ENCODE results near the gene ACTN1.

The ACTN1 gene

DNA sequence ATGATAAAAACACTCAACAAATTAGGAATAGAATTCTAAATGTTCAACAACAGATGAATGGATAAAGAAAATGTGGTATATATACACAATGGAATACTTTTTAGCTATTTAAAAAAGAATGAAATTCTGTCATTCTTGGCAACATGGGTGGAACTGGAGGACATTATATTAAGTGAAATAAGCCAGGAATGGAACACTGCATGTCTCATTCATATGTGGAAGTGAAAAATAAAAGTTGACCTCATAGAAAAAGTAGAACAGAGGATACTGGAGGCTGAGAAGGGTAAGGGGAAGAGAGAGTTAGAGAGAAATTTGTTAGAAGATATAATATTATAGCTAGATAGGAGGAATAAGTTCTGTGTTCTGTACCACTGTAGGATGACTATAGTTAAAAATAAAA lies 150.4 kb downstream of the ACTN1 start:
- no peaks in the 10 kb centered on the region for H3K27me3 ChIP-seq (ENCODE audit: control insufficient read depth, insufficient read depth, low read length)
- no peaks in the 10 kb centered on the region for H3K9me3 ChIP-seq (ENCODE audit: control insufficient read depth, insufficient read depth, low read length)
- no peak overlapping the region for H3K27ac ChIP-seq (ENCODE audit: low read length)
- no peaks in the 10 kb centered on the region for H3K4me1 ChIP-seq (ENCODE audit: control insufficient read depth, insufficient read depth, low read length)
- H3K36me3 ChIP-seq (ENCODE audit: control insufficient read depth, insufficient read depth, low read length), result no peaks in the 10 kb centered on the region
- DNase-seq (ENCODE audit: low read depth, low spot score), result no peak
- no peak overlapping the region for H3K4me3 ChIP-seq (ENCODE audit: low read length)

DNA sequence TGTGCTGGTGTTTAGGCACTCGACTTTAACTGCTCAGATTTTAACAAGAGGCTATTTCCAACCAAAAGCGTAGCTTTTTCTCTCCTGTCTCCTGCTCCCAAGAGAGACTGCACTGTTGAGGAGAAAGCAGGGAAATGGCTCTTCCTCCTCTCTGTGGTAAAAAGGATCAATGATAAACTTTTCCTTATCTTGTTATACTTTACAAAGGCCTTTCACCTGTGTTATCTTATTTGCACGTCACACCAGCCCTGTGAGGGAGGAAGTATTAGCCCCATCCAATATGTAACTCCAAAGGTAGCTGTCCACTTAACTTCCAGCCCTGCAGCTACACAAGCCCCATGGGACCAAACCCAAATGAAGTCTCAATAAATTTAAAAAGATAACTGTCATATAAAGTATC lies 153.4 kb downstream of the ACTN1 start:
- no peak overlapping the region for H3K27ac ChIP-seq (ENCODE audit: low read length)
- H3K9me3 ChIP-seq (ENCODE audit: control insufficient read depth, insufficient read depth, low read length), result no peaks in the 10 kb centered on the region
- no peak for DNase-seq (ENCODE audit: low read depth, low spot score)
- no peaks in the 10 kb centered on the region for H3K4me1 ChIP-seq (ENCODE audit: control insufficient read depth, insufficient read depth, low read length)
- no peaks in the 10 kb centered on the region for H3K27me3 ChIP-seq (ENCODE audit: control insufficient read depth, insufficient read depth, low read length)
- no peak overlapping the region for H3K4me3 ChIP-seq (ENCODE audit: low read length)
- no CpG with 5 or more reads among the region's 3 CpGs for WGBS (ENCODE audit: insufficient coverage, insufficient read length)
- H3K36me3 ChIP-seq (ENCODE audit: control insufficient read depth, insufficient read depth, low read length), result no peaks in the 10 kb centered on the region

DNA sequence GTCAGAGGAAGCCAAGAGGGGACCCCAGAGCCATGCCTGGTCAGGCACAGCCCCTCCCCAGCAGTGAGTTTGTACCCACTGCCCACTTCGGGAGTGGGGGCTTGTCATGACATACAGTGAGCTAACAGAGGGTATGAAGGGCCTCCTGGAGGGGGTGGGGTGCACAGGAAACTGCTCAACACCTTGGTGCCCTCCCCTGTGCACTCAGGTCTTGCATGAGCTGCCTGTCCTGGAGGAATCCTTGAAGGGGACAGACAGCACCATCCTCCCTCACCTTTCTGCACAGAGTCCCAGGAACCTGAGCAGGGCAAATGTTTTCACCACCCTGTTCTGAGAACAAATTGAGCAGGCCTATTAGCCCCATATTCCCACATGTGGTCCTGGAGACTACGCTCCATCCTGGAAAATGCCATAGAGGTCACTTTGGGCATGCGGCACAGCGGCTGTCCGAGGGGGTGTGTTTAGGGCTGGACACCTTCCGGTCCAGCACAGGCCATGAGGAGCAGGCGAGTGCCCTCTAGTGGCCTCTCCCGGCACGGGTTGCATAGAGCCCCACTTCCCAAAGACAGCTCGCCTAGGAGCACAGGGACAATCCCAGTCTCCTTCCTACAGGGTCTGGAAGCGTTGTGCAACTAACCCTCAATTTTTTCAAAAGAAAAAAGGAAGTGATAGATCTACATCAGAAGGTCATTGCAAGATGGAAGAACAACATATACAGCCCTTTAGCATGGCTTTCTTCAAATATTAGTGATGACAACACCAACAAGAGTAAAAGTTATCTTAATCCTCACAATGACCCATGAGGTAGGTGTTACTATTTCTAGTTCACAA lies 154.4 kb downstream of the ACTN1 start:
- no CpG with 5 or more reads among the region's 11 CpGs for WGBS (ENCODE audit: insufficient coverage, insufficient read length)
- Histone ChIP-seq H3K27me3 (ENCODE audit: control insufficient read depth, insufficient read depth, low read length) (no peaks in the 10 kb centered on the region), H3K36me3 (ENCODE audit: control insufficient read depth, insufficient read depth, low read length) (no peaks in the 10 kb centered on the region), H3K27ac (ENCODE audit: low read length) (no peak overlapping the region), H3K4me1 (ENCODE audit: control insufficient read depth, insufficient read depth, low read length) (0 out of 2 replicates have a peak, but pooled peaks cover 2% of the 10 kb centered on the region), H3K9me3 (ENCODE audit: control insufficient read depth, insufficient read depth, low read length) (no peaks in the 10 kb centered on the region), H3K4me3 (ENCODE audit: low read length) (no peak overlapping the region)
- peak; percentile 90 for DNase-seq (ENCODE audit: low read depth, low spot score)

DNA sequence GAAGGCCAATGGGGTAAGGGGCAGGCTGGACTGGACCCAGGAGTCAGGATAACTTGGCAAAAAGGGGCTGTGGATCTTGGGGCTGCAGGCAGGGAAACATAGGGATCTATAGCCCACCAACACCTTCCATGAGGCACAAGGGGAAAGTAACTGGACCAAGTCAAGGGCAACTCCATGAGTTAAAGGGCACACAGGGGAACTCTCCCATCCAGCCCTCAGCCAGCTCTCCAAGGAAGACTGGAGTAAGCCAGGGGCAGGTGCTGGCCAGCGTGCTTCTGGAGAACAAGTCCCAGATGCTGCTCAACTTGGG lies 154.9 kb downstream of the ACTN1 start:
- H3K36me3 ChIP-seq (ENCODE audit: control insufficient read depth, insufficient read depth, low read length), result no peaks in the 10 kb centered on the region
- H3K9me3 ChIP-seq (ENCODE audit: control insufficient read depth, insufficient read depth, low read length), result no peaks in the 10 kb centered on the region
- H3K27ac ChIP-seq (ENCODE audit: low read length), result no peak overlapping the region
- no peak for DNase-seq (ENCODE audit: low read depth, low spot score)
- H3K4me1 ChIP-seq (ENCODE audit: control insufficient read depth, insufficient read depth, low read length), result 0 out of 2 replicates have a peak, but pooled peaks cover 2% of the 10 kb centered on the region
- H3K27me3 ChIP-seq (ENCODE audit: control insufficient read depth, insufficient read depth, low read length), result no peaks in the 10 kb centered on the region
- no CpG with 5 or more reads among the region's 1 CpG for WGBS (ENCODE audit: insufficient coverage, insufficient read length)
- H3K4me3 ChIP-seq (ENCODE audit: low read length), result no peak overlapping the region

All from iPS DF 6.9 (cell line).